Transverse colon (tissue), 4 donors: ENCODE data around the gene OR6B2. TPM values are rescaled to one million over a fixed set of nuclear protein-coding genes. Genes with fewer than 3 reads are reported as not detected.

Source experiments
- DNase-seq: peaks from one replicate; pipeline ENCODE4 v3.0.0-alpha.2; 2019
- H3K27ac ChIP-seq, 4 donors: fragments of 200-600 bp; sonication (generic); 2 replicates each; pipeline ENCODE4 v1.5.1; 2016 to 2018; ENCODE audit warnings: inconsistent platforms in 4 of 4
- H3K27me3 ChIP-seq: fragments of 200-600 bp; sonication (generic); 2 replicates; pipeline ENCODE4 v1.5.1; 2017; ENCODE audit warnings: inconsistent platforms
- H3K36me3 ChIP-seq, 4 donors: fragments of 200-600 bp; sonication (generic); 2 replicates each; pipeline ENCODE4 v1.5.1; 2017 to 2019; ENCODE audit warnings: inconsistent platforms in 4 of 4
- H3K4me1 ChIP-seq, 4 donors: fragments of 200-600 bp; sonication (generic); 2 replicates each; pipeline ENCODE4 v1.5.1; 2017 to 2020; ENCODE audit warnings: inconsistent platforms in 4 of 4
- H3K4me3 ChIP-seq, 4 donors: fragments of 200-600 bp; sonication (generic); 1 replicate in 1 of 4; 2 replicates in 3 of 4; pipeline versions ENCODE4 v1.5.1 to v1.6.1; 2017 to 2019; ENCODE audit warnings: inconsistent platforms in 4 of 4
- H3K9me3 ChIP-seq, 2 donors: fragments of 200-600 bp; sonication (generic); 2 replicates each; pipeline ENCODE4 v1.5.1; 2017 to 2019; ENCODE audit warnings: inconsistent platforms in 2 of 2
- CTCF ChIP-seq, 5 experiments: fragments of 200-600 bp in 3 of 5; fragments of 450-650 bp in 2 of 5; sonication (generic) in 3 of 5; IDR thresholded peaks; 1 replicate in 2 of 5; 2 replicates in 3 of 5; pipeline ENCODE4 v1.5.1; 2016 to 2017; ENCODE audit warnings: antibody characterized with exemption in 5 of 5, inconsistent platforms in 3 of 5, mild to moderate bottlenecking in 2 of 5, moderate library complexity in 1 of 5
- EP300 ChIP-seq: sonication (generic); formaldehyde crosslinking; IDR thresholded peaks from one replicate; pipeline ENCODE4 v1.6.1; 2017; ENCODE audit warnings: antibody characterized with exemption, low read depth
- POLR2A ChIP-seq: fragments of 450-650 bp; IDR thresholded peaks from one replicate; pipeline ENCODE4 v1.6.1; 2016; ENCODE audit warnings: antibody characterized with exemption, mild to moderate bottlenecking, moderate library complexity
- POLR2AphosphoS5 ChIP-seq, 3 donors: sonication (generic); formaldehyde crosslinking; IDR thresholded peaks; one replicate each; pipeline ENCODE4 v1.6.1; 2016; ENCODE audit warnings: antibody characterized with exemption in 3 of 3
- WGBS, 2 donors: methylation state at CpG; one replicate each; pipeline ENCODE4 v1.1.5; 2018; ENCODE audit warnings: low coverage in 1 of 2; 5-methylcytosine and 5-hydroxymethylcytosine counted together
- in situ Hi-C, 4 donors: fragments of 200-750 bp; cut with MboI; loops; one replicate each; pipeline versions ENCODE4 v1.15.0 to v1.15.1; 2017; ENCODE audit warnings: low sequenced_read_pairs in 3 of 4, low pct_ligation_motif_present in 1 of 4, low pct_unique_long_range_greater_than_20kb in 1 of 4
- intact Hi-C: fragments of 100-400 bp; cut with DNase I; formaldehyde crosslinking; loops from one replicate; pipeline ENCODE4 v1.15.1; 2023; ENCODE audit warnings: low total_unique reads
- total RNA-seq, 4 donors: library from RNA; depleted of rRNA; stranded (reverse); fragments of >200 nt; gene quantifications; one replicate each; pipeline ENCODE4 v1.1.0, GENCODE V29; 2016

OR6B2 gene
- total RNA-seq, 4 donors from 2014 or later = not detected

GRCh38 chr2:240024766-240025165 lies 5.5 kb downstream of the OR6B2 start:
- no peak for TF ChIP-seq POLR2A
- no peak for TF ChIP-seq POLR2AphosphoS5 (IDR thresholded peaks at IDR 0.05)
- no peak for TF ChIP-seq EP300
- TF ChIP-seq CTCF (IDR thresholded peaks at IDR 0.05) = no peak
- H3K36me3 ChIP-seq = peaks cover 0 to 13% (median 6%) of the 10 kb centered on the region in 4 donors
- intact Hi-C loops = loop anchor here (5.0 kb wide), 1 partner anchor 1073 kb away; no protein-coding TSS in a partner anchor
- H3K4me1 ChIP-seq = peaks cover 10 to 26% (median 12%) of the 10 kb centered on the region in 4 donors
- H3K9me3 ChIP-seq = no peaks in the 10 kb centered on the region
- peak overlapping the region; percentile 91 to 96 (median 93) for H3K27ac ChIP-seq
- DNase-seq = no peak
- in situ Hi-C loops = no loop called here
- no peaks in the 10 kb centered on the region for H3K27me3 ChIP-seq
- peak overlapping the region; percentile 54 to 98 (median 76) for H3K4me3 ChIP-seq
- 0% methylated on average over 14 of the region's 22 CpGs; no CpG with 5 or more reads in 1 of the 2 donors for WGBS, 2 donors

- Histone ChIP-seq H3K9me3 (no peaks in the 10 kb centered on the region), H3K4me1 (peaks cover 10 to 26% (median 12%) of the 10 kb centered on the region in 4 donors), H3K27me3 (no peaks in the 10 kb centered on the region), H3K27ac (no peak overlapping the region), H3K4me3 (peak overlapping the region in 2 of 4 donors; percentile 91 to 98), H3K36me3 (peaks cover 0 to 18% (median 7%) of the 10 kb centered on the region in 4 donors)
- in situ Hi-C loops (no loop called here), intact Hi-C loops (loop anchor here (5.0 kb wide), 1 partner anchor 1074 kb away; no protein-coding TSS in a partner anchor)
- TF ChIP-seq CTCF (IDR thresholded peaks at IDR 0.05) (no peak), POLR2AphosphoS5 (IDR thresholded peaks at IDR 0.05) (no peak), POLR2A (no peak), EP300 (no peak)
- WGBS, 2 donors = 76 to 80% methylated on average over 5 to 9 of the region's 9 CpGs
- no peak for DNase-seq
Measured at GRCh38 chr2:240023792-240024191, 6.4 kb downstream of the OR6B2 start.

- H3K9me3 ChIP-seq = no peaks in the 10 kb centered on the region
- in situ Hi-C loops = no loop called here
- H3K36me3 ChIP-seq = peaks cover 0 to 29% (median 12%) of the 10 kb centered on the region in 4 donors
- peaks cover 10 to 26% (median 12%) of the 10 kb centered on the region in 4 donors for H3K4me1 ChIP-seq
- DNase-seq = peak; percentile 79
- H3K27ac ChIP-seq = no peak overlapping the region
- H3K27me3 ChIP-seq = no peaks in the 10 kb centered on the region
- intact Hi-C loops = loop anchor here (5.0 kb wide), 1 partner anchor 1076 kb away; no protein-coding TSS in a partner anchor
- 33 to 53% methylated on average over 3 to 9 of the region's 9 CpGs for WGBS, 2 donors
- H3K4me3 ChIP-seq = no peak overlapping the region
- no peak for TF ChIP-seq POLR2AphosphoS5 (IDR thresholded peaks at IDR 0.05)
- peak; percentile 64 to 85 (median 70) for TF ChIP-seq CTCF (IDR thresholded peaks at IDR 0.05)
- no peak for TF ChIP-seq EP300
- no peak for TF ChIP-seq POLR2A
Measured at GRCh38 chr2:240021488-240022104, 8.6 kb downstream of the OR6B2 start.

- H3K27me3 ChIP-seq = no peaks in the 10 kb centered on the region
- TF ChIP-seq CTCF (IDR thresholded peaks at IDR 0.05) = no peak
- no peak for TF ChIP-seq EP300
- TF ChIP-seq POLR2A = no peak
- no peak for TF ChIP-seq POLR2AphosphoS5 (IDR thresholded peaks at IDR 0.05)
- WGBS, 2 donors = 97% methylated on average over 5 to 11 of the region's 11 CpGs
- in situ Hi-C loops (no loop called here), intact Hi-C loops (no loop called here)
- no peak overlapping the region for H3K27ac ChIP-seq
- peaks cover 0 to 12% (median 2%) of the 10 kb centered on the region in 4 donors for H3K4me1 ChIP-seq
- no peaks in the 10 kb centered on the region for H3K9me3 ChIP-seq
- peaks cover 0 to 51% (median 21%) of the 10 kb centered on the region in 4 donors for H3K36me3 ChIP-seq
- no peak overlapping the region for H3K4me3 ChIP-seq
- DNase-seq = no peak
Measured at GRCh38 chr2:240018071-240018750, 12.0 kb downstream of the OR6B2 start.
